GM12864 (cell line): ENCODE results near the gene GCNT3.
"Not testable (repeated sequence)": the region's sequence is repeated elsewhere in the genome, so short reads cannot be mapped to it uniquely, and the experiment has no call there.

Source experiments
- DNase-seq: peaks from one replicate; pipeline ENCODE4 v3.0.0-alpha.2; 2011; ENCODE audit warnings: low read depth
- H3K4me3 ChIP-seq: 2 replicates; pipeline ENCODE4 v1.5.1; 2011; ENCODE audit warnings: mild to moderate bottlenecking, low read depth, low read length, control low read depth
- CTCF ChIP-seq: IDR thresholded peaks from 2 replicates; pipeline ENCODE4 v1.5.1; 2011; ENCODE audit warnings: low read depth, mild to moderate bottlenecking, moderate library complexity, low read length, control low read depth, inconsistent platforms; ENCODE audit errors: missing control alignments

GCNT3 gene

DNA sequence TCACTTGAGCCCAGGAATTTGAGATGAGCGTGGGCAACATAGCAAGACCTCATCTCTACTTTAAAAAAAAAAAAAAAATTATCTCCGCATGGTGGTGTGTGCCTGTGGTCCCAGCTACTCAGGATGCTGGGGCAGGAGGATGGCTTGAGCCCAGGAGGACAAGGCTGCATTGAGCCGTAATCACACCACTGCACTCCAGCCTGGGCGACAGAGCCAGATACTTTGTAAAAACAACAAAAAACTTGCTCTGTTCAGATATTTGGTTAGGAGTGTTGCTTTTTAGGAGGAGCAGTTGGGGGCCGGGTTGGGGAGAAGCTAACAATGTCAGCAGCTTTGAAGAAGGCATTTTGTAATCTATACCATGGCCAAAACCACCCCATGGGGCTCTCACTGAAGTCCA lies 4.1 kb downstream of the GCNT3 start:
- H3K4me3 ChIP-seq: no peak overlapping the region
- no peak for TF ChIP-seq CTCF
- no peak for DNase-seq

DNA sequence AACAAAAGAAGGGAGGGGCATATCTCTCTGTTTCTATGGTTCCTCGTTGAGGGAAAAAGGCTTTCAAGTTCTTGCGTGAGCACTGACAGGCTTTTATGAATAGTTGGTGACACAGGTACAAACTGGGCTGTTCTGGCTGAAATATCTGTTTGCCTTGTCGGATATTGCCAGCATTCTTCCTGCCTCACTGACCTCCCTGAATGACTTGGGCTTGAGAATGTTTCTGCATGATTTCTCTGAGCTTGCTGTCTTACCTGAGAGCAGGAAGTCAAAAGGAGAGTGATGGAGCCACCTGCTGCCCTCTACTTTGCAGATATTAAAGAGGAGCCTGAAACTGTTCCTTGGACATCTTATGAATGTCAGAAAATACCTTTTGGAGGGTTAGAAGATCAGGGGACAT lies 4.8 kb downstream of the GCNT3 start:
- H3K4me3 ChIP-seq: no peak overlapping the region
- DNase-seq: peak; percentile 8
- TF ChIP-seq CTCF: no peak

GRCh38 chr15:59618406-59618805 lies 6.8 kb downstream of the GCNT3 start:
- no peak overlapping the region for H3K4me3 ChIP-seq
- TF ChIP-seq CTCF: no peak
- DNase-seq: no peak

DNA sequence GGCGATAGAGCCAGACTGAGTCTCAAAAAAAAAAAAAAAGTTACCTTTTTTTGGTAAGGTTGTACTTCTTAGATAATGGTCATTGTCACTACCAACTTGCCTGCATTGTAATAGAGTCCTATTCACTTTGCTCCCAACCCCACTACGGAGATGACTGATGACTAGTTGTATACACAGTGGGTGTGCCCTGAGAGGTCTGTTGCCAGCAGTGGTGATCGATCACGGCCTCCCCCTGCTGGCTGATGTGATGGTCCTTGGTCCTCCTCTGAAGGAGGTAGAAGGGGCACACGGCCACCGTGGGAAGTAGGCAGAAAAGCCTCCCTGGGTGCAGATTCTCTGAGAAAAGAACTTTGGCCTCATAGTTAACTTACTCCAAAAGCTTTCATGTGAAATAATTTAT lies 10.7 kb downstream of the GCNT3 start:
- peak; percentile 76 for TF ChIP-seq CTCF
- no peak overlapping the region for H3K4me3 ChIP-seq
- peak; percentile 46 for DNase-seq

DNA sequence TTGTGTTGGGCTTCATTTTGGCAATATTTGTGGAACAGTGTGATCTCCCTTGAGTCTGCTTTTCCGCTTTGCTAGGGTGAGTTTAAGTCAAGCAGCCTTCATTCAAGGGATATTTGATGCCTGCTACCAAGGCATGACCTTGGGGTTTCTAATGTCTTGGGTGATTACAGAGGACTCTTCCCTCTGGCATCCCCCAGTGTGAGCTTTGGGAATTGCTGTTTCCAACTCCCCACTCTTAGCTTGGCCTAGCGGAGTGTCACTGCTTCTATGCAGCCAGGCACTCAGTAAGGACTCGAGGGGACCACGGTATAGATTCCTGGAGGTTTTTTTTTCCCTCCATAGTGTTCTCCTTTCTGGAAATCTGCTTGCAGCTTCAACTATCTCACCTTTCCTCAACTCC lies 21.1 kb downstream of the GCNT3 start:
- DNase-seq: no peak
- no peak overlapping the region for H3K4me3 ChIP-seq
- TF ChIP-seq CTCF: peak; percentile 33

- no peak for DNase-seq
- no peak for TF ChIP-seq CTCF
- H3K4me3 ChIP-seq: no peak overlapping the region
Measured at GRCh38 chr15:59636184-59636583, 24.6 kb downstream of the GCNT3 start.

DNA sequence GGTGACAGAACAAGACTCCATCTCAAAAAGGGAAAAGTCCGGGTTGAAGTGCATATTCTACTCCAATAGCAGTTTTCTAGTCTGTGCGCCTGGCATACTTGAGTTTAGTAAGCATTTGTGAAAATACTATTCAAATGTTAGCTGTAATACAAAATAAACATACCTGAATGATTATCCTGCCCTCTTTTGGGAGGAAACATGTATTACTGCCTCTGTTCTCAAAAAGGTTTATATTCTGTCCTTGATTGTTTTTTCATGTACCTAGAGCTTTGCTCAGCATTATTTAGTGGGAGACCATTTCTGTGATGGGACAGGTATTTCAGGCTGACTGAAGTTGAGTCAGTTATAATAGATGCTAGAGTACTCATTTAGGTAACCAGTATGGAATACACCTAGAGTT lies 25.9 kb downstream of the GCNT3 start:
- not testable (repeated sequence) for H3K4me3 ChIP-seq, DNase-seq

GRCh38 chr15:59642351-59642750 lies 30.8 kb downstream of the GCNT3 start:
- no peak for DNase-seq
- no peak overlapping the region for H3K4me3 ChIP-seq
- TF ChIP-seq CTCF: peak; percentile 12
